Measurements from ENCODE around the gene GPR146.

GPR146 gene

GRCh38 chr7:1041551-1042491, 2.5 kb upstream of the GPR146 start:
- DNase-seq, result no peak

GRCh38 chr7:1042492-1042833, 1.9 kb upstream of the GPR146 start:
- no peak for DNase-seq

GRCh38 chr7:1043552-1044188, 676 bp upstream of the GPR146 start:
- DNase-seq, result peak in 1 of 51 donors; percentile 25

GRCh38 chr7:1045069-1046063, 1.0 kb downstream of the GPR146 start:
- DNase-seq, result no peak

- DNase-seq, result no peak
Observed at GRCh38 chr7:1046722-1047679, 2.7 kb downstream of the GPR146 start.

- DNase-seq, result no peak
Observed at GRCh38 chr7:1049006-1049741, 4.8 kb downstream of the GPR146 start.

GRCh38 chr7:1049801-1050200, 5.5 kb downstream of the GPR146 start:
- no peak for DNase-seq

GRCh38 chr7:1050254-1050906, 6.0 kb downstream of the GPR146 start:
- DNase-seq, result peak in 4 of 51 donors; percentile 32 to 41 (median 36)

- no peak for DNase-seq
Observed at GRCh38 chr7:1050956-1051690, 6.8 kb downstream of the GPR146 start.

GRCh38 chr7:1052031-1052818, 7.9 kb downstream of the GPR146 start:
- DNase-seq, result peak in 11 of 51 donors; percentile 6 to 57 (median 45)

- DNase-seq, result peak in 3 of 51 donors; percentile 21 to 35 (median 31)
Observed at GRCh38 chr7:1053002-1053411, 8.7 kb downstream of the GPR146 start.

GRCh38 chr7:1053816-1054370, 9.5 kb downstream of the GPR146 start:
- DNase-seq, result no peak

GRCh38 chr7:1054438-1054837, 10.1 kb downstream of the GPR146 start:
- peak in 41 of 51 donors; percentile 34 to 83 (median 64) for DNase-seq

GRCh38 chr7:1054861-1055450, 10.6 kb downstream of the GPR146 start:
- DNase-seq, result peak in 40 of 51 donors; percentile 22 to 83 (median 60)

GRCh38 chr7:1055491-1055955, 11.2 kb downstream of the GPR146 start:
- DNase-seq, result no peak
